HG03378 (cell line): ENCODE measurements around the gene USE1.

Source experiments
- ATAC-seq: cut with Tn5 transposase; IDR thresholded peaks from one replicate; pipeline ENCODE4 v1.9.1; 2021; ENCODE audit warnings: mild to moderate bottlenecking, moderate library complexity; ENCODE audit not compliant: unreplicated experiment

USE1 gene

DNA sequence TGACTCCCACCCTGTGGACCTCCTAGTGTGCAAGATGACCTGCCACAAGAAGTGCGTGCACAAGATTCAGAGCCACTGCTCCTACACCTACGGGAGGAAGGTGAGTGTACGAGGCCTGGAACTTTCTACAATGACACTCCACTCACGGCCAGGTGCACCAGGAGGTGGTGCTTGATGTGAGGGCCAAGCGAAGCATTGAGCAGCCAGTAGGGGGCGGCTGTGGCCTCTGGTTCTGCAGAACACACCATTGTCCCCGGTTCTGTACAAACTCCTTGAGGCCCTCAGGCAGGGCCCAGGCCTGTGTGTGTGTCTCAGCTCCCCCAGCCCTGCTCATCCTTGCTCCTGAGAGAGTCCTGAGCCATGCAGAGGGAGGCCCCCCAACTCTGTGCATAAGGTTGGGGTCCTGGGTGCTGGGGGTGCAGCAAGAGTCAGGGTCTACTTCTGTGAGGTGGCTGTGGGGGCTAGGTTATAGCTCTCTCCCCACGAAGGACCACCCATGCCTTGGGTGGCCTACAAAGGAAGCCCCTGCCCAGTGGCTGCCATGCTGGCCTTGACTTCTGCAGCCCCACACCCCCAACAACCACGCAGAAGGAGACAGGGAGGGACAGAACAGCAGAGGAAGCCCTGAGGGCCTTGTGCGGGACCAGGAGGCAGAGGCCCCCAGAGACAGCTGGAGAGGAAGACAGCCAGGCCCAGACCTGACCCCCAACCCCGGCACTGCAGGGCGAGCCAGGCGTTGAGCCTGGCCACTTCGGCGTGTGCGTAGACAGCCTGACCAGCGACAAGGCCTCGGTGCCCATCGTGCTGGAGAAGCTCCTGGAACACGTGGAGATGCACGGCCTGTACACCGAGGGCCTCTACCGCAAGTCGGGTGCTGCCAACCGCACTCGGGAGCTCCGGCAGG, 9.7 kb upstream of the USE1 start:
- ATAC-seq = no peak

DNA sequence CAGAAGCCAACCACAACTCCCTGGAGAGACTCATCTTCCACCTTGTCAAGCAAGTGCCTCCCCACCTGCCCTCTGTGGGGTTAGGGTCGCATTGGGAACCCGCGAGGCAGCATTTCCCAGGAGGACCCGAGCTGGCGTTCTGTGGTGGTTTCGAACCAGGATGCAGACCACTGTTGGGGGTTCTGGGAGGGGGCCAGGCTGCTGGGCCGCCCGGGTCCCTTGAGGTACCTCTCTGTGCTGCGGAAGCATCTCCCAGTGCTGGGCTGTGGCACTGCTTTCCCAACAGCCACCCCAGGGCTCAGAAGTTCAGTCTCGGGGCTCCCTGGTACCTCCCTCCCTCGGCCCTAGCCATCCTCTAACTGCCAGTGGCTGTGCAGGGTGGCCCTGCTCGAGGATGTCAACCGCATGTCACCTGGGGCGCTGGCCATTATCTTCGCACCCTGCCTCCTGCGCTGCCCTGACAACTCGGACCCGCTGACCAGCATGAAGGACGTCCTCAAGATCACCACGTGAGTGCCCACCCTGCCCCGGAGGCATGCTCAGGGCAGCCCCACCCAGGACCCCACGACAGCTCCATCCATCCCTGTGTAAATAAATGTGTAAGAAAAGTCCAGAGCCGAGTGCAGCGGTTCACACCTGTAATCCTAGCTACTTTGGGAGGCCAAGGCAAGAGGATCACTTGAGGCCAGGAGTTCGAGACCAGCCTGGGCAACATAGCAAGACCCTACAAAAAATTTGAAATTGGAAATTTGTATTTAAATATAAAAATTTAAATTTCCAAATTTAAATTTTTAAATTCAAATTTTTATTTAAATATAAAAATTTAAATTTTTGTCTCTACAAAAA, 8.2 kb upstream of the USE1 start:
- no peak for ATAC-seq

DNA sequence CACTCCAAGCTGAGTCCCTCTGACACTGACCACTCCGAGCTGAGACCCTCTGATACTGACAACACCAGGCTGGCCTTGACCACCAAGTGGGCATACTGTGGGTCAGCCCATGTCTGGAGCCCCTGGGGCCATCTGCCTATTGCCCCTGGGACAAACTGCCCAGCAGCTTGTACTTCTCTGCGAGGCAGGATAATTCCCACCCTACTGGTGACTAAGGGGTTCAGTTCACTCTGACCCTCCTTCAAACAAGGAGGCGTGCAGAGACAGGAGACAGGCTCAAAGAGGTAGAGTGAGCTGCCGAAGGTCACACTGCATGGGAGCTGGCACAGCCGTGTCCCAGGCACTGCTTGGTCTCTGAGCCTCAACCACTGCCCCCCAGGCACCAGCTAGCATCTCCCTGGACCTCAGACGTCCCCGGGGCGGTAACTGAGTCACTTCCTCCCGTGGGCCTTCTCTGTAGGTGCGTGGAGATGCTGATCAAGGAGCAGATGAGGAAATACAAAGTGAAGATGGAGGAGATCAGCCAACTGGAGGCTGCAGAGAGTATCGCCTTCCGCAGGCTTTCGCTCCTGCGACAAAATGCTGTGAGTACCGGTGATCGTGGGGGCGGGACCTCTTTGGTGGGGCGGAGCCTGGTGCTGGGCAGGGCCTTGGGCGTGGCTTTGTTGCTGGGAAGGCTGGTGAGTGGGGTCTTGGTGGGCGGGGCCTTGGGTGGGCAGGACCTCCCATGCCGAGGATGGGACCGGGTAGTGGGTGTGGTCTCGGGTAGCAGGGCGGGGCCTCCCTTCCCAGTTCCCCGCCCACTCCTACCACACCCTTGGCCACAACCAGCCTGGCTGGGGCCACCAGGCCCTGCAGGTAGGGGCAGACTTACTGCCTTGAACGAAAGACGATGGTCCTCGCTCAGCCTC, 5.8 kb upstream of the USE1 start:
- no peak for ATAC-seq

DNA sequence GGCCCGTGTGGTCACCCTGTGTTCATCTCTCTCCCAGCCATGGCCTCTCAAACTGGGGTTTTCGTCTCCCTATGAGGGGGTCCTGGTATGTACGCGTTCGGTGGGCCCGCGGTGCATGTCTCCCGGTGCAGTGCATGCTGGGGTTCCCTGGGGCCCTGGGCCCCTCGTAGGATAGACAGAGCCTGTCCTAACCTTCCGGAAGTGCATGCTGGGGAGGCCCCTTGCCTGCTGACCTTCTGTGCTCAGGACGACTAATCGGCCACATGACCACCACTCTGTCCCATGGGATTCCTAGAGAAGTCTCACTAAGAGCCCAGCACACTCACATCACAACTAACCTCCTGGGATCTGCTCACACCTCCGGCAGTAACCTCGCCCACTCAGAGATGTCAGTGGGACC, 4.9 kb upstream of the USE1 start:
- ATAC-seq = no peak

DNA sequence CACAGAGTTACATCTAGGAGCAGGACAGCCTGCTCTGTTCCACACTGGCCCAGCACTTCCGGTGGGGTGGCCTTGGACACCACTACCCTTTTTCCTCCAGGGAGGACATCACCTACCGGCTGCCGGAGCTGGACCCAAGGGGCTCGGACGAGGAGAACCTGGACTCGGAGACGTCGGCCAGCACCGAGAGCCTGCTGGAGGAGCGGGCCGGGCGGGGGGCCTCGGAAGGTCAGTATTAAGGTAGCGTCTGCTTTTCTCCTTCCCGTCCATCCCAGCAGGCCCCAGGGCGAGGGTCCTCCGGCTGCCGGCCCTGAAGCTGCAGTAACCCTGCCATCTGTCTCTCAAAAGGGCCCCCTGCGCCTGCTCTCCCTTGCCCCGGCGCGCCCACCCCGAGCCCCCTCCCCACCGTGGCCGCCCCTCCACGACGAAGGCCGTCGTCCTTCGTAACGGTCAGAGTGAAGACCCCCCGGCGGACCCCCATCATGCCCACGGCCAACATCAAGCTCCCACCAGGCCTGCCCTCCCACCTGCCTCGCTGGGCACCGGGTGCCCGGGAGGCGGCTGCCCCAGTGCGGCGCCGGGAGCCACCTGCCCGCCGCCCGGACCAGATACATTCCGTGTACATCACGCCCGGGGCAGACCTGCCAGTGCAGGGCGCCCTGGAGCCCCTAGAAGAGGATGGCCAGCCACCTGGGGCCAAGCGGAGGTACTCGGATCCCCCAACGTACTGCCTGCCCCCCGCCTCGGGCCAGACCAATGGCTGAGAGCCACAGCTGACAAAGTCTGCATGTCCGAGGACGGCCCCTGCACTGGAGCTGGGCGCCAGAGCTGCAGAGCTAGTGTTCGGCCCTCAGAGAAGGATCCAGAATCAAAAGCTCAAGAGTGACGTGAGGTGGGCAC, 3.4 kb upstream of the USE1 start:
- ATAC-seq = no peak

DNA sequence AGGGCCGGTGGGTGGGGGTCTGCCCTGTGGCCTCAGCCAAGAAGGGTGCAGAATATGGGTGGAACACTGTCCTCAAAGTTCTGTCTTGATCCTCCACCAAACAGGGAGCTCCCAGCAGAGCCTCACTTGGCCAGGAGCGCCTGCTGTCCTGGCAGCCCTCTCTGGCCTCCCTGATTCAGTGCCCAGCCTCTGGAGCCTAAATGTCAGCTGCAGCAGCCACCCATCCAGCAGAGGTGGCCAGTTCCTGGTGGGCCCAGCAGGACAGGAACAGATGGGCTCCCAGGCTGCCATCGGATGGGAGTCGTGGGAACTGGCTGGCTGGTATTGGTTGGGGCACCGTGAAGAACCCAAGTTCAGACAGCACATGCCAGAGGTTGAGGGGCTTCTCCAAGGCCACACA, 1.8 kb upstream of the USE1 start:
- no peak for ATAC-seq

DNA sequence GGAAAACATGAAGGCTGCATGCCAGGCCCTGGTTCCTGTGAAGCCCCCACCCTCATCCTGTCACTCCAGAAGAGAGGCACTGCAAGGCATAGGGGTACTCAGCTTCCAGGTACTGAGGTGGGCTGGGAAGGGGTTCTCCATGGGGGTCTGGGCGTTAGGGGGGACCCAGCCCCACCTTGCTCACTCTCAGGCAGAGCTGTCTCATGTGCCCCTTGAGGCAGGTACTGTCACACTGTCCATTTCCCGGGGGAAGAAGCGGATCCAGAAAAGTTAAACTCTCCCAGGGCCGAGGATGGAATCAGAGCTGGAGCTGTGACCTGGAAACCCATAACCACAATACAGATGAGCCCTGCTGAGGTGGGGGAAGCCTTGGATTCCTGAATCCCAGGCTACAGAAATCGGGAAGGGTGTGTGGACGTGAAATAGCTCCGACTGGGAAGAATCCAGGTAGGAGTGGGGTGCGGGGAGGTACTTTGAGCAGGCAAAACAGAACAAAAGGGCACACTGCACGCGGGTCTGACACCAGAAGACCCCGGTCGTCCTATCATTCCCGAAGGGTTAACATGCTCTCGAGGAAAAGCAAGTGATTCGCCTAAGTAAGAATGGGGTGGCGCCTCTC, 540 bp upstream of the USE1 start:
- ATAC-seq = no peak

DNA sequence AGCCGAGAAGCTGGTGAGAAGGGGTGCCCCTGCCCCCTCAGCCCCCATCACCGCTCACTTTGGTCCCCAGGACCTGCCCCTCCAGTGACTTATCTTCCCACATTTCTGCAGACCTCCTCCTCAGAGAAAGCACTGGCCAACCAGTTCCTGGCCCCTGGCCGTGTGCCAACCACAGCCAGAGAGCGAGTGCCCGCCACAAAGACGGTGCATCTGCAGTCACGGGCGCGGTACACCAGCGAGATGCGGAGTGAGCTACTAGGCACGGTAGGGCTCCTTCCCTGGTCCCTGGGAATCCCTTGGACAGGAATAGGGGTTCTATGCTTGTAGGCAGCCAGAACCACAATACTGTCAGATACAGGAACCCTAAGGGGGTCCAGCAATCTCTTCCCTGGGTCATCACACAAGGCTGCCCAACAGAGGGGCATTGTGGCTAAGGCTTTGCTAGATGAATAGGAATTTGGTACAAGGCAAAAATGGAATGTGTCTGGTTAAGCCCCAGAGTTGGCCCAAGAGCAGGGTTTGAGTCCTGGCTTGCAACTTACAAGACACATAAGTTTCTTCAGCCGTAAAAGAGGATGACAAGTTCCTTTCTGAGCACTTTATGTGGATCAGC, 1.0 kb downstream of the USE1 start:
- ATAC-seq = no peak

DNA sequence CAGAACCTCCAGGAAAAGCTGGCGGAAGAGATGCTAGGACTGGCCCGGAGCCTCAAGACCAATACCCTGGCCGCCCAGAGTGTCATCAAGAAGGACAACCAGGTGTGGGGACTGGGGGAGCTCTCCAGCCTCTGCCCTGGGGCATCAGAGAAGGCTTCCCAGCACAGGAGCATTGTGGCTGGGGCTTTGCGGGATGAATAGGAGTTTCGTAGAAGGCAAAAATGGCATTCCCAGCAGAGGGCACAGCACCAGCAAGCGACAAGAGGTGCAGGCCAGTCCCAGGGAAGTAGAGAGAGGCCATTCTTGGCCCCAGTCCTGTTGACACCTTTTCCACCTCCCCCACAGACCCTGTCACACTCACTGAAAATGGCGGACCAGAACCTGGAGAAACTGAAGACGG, 4.1 kb downstream of the USE1 start:
- no peak for ATAC-seq

DNA sequence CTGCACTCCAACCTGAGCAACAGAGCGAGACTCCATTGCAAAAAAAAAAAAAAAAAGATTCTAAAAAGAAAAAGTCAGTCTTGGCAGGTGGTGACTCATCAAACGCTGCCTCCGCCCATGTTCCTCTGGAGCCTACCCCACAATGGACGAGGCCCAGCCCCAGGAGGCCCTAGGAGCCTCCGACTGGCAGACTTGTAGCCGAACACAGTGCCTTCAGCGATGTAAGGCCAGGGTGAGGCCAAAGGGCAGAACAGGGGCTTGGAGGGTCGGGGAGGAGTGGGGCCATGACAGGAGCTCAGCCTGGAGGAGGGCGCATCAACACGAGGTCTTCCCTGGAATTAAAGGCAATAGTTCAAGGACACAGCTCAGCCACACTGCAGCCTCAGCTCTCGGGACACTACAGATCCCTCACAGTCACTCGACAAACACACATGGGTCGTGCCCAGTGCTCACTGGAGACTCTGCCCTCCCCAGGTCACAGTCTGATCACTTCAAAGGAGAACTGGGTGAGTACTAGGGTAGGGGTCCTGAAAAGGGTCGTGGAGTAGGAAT, 5.1 kb downstream of the USE1 start:
- ATAC-seq = no peak

DNA sequence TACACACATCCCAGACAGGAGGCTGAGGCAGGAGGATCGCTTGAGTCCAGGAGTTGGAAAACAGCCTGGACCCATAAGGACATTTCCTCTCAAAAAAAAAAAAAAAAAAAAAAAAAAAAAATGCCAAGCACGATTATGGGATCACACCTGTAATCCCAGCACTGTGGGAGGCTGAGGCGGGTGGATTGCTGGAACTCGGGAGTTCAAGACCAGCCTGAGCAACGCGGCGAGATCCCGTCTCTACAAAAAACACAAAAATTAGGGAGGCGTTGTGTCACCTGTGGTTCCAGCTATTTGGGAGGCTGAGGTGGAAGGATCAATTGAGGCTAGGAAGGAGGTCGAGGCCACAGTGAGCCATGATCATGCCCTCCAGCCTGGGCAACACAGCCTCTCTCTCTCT, 9.9 kb downstream of the USE1 start:
- no peak for ATAC-seq

DNA sequence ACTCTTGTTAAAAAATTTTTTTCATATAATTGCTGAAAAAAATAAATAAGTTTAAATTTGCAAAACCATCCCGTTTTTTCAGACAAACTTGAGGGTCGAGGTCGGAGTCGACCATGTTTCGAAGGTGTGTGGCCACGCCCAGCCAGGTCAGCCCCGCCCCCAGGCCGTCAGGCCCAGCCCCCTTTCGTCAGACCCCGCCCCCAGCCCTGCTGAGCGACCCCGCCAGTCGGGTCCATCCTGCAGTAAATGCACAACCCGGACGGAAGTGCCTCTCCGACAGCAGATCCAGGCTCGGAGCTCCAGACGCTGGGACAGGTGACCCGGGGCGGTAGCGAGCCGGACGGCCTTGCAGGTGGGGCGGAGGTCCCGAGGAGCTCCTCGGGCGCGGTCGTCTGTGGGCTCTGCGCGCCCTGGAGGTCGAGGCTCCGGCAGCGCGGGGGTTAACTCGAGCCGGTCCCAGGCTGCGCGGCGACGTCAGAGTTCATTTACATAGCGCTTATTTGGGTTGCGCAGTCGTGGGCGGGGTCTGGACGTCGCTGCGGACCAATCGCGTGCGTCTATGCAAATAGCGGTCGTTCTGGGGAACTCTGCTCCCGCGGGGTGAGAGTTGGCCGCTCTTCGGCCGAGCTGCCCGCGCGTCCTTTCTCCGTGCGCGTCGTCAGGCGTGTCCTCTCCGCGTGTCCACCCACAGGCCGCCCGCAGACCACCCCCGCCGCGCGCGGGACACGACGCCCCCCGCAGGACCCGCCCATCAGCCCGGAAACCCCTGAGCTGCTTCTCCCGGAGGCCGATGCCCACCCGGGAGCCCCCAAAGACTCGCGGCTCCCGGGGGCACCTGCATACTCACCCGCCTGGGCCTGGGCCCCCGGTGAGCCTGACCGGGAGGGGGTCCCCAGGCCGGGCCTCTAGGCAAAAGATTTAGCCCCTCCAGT, 11.1 kb downstream of the USE1 start, which contains the start of gene OCEL1:
OCEL1 (plus strand) TSS at position 225 of the 932 bp plus-strand sequence; CDS start at position 247, 22 bp downstream.
- ATAC-seq = peak; percentile 81

DNA sequence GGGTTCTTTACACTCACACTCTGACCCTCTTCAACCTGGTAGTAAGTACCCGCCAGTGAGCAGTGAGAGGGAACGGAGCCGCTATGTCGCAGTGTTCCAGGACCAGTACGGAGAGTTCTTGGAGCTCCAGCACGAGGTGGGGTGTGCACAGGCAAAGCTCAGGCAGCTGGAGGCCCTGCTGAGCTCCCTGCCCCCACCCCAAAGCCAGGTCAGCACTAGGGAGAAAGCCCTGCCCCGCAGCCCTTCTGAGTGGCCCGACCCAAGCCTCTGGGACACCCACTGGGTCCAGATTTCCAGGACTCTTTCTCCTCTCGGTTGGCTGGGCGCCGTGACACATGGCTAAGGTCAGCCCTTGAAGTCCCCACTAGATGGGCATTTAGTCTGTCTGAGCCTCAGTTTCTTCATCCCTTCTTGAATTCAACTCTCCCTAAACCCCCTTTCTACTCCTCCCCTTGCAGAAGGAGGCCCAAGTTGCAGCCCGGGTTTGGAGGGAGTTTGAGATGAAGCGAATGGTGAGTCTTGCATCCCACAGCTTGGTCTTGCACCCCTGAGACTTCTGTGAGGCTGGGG, 12.7 kb downstream of the USE1 start:
- ATAC-seq = no peak

DNA sequence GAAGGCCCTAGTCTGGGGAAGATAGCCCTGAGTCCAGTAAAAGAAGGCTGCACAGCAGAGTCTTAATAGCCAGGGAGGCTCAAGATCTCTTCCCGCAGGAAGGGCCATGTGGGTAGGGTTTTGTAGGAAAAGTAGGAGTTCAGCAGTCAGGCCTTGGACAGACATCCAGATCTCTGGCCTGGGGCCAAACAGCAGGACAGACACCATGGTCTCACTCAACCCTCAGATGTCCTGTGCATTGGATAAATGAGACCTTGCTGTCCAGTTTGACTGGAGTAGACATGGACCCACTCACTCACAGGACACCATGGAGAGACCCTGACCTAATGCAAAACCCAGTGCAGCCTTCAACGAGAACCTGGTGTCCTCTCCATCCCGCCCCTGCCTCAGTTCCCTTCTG, 14.7 kb downstream of the USE1 start:
- ATAC-seq = no peak

DNA sequence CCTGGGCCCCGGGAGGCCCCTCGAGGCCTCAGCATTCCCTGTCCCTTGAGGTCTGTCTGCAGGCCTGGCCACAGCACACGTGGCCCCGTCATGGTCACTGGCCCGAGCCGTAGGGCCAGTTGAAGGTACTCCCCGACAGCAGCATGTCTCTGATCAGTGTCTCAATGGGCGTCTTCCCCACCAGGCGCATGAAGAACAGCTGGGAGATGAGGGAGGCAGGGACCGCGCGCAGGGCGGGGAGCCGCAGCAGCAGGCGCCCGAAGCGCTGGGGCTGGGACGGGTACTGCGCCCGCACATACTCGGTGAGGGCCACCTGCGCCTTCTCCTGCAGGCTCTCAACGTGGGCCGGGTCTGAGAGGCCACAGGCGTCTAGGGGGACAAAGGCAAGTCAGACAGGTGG, 17.1 kb downstream of the USE1 start:
- no peak for ATAC-seq

DNA sequence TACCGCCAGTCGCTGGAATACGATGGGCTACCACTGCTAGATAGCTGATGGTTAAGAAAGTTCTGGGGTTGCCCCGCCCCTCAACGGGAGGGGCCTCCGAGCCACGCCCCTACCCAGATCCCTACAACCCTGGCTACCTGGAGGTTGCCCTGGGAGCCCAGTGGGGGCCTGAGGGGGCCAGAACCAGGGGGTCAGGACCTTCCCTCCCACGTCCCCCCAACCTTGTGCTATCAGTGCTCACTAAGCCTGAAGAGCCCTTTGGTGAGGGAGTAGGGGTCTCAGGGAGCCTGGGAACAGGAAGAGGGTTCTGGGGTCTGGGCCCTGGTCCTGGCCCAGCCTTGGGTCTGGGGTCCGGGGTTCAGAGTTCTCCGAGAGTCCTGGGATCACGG, 19.7 kb downstream of the USE1 start:
- peak; percentile 57 for ATAC-seq

DNA sequence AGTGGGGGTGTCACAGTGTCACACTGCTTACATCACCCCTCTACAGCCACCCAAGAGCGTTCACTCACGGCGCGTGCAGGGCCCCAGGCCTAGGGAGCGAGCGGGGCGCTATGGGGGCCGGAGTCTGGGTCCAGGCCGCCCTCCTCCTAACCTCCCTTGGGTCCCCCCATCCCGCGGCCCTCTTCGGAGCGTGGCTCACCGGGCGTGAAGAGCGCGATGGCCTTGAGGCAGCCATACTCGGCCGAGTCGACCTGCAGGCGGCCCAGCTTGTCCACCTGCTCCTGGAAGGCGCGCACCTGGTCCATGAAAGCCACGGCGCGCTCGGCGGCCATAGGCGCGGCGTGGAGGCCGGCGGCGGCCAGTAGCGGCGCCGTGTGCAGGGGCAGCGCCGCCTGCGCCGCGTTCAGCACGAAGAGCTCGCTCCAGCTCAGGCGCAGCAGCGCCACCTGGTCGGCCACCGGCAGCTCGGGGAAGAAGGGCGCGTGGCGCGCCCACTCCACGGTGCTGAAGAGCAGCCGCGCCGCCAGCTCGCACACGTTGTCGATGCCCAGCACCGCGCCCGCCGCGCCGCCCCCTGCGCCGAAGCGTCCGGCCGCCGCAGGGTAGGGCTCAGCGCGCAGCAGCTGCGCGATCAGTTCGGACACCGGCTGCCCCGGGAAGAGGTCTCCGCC, 20.3 kb downstream of the USE1 start:
- ATAC-seq = peak; percentile 43
